Mesodermal cell (in vitro differentiated cells): Measurements from ENCODE around the gene NEGR1.

Source experiments
- H3K27ac ChIP-seq: 2 replicates; pipeline ENCODE4 v1.7.0; 2013; ENCODE audit warnings: mild to moderate bottlenecking, low read depth, low read length, moderate library complexity; ENCODE audit not compliant: severe bottlenecking
- H3K36me3 ChIP-seq: 2 replicates; pipeline ENCODE4 v1.7.1; 2013; ENCODE audit warnings: mild to moderate bottlenecking, low read length, moderate library complexity; ENCODE audit not compliant: control insufficient read depth, insufficient read depth
- H3K4me1 ChIP-seq: one replicate; pipeline ENCODE4 v1.7.1; 2013; ENCODE audit warnings: mild to moderate bottlenecking, low read length; ENCODE audit not compliant: insufficient read depth, control insufficient read depth, poor library complexity, severe bottlenecking
- H3K4me3 ChIP-seq: 2 replicates; pipeline ENCODE4 v1.7.0; 2013; ENCODE audit warnings: low read length, control low read depth, mild to moderate bottlenecking; ENCODE audit not compliant: insufficient read depth, poor library complexity, severe bottlenecking; ENCODE audit errors: extremely low read depth
- H3K9me3 ChIP-seq: 2 replicates; pipeline ENCODE4 v1.7.1; 2013; ENCODE audit warnings: mild to moderate bottlenecking, low read length, moderate library complexity; ENCODE audit not compliant: control insufficient read depth
- WGBS, 2 experiments: methylation state at CpG; one replicate each; pipeline ENCODE4 v1.1.5; 2013; ENCODE audit warnings: missing lambda C conversion rate in 2 of 2; ENCODE audit not compliant: insufficient coverage in 2 of 2; 5-methylcytosine and 5-hydroxymethylcytosine counted together

Gene NEGR1

GRCh38 chr1:71414179-71414578 lies 868.2 kb downstream of the NEGR1 start:
- Histone ChIP-seq H3K27ac (no peak overlapping the region), H3K4me1 (no peaks in the 10 kb centered on the region), H3K4me3 (no peak overlapping the region), H3K9me3 (no peaks in the 10 kb centered on the region), H3K36me3 (no peaks in the 10 kb centered on the region)
- no CpG with 5 or more reads among the region's 2 CpGs for WGBS, 2 experiments

- no peaks in the 10 kb centered on the region for H3K9me3 ChIP-seq
- H3K36me3 ChIP-seq, result no peaks in the 10 kb centered on the region
Measured at GRCh38 chr1:71413441-71414175, 868.7 kb downstream of the NEGR1 start.

GRCh38 chr1:71400050-71400449 lies 882.3 kb downstream of the NEGR1 start:
- no peak overlapping the region for H3K27ac ChIP-seq
- H3K36me3 ChIP-seq, result no peaks in the 10 kb centered on the region
- H3K4me1 ChIP-seq, result no peaks in the 10 kb centered on the region
- no peak overlapping the region for H3K4me3 ChIP-seq
- no peaks in the 10 kb centered on the region for H3K9me3 ChIP-seq

More at GRCh38 chr1:71413441-71414175, 868.7 kb downstream of the NEGR1 start:
- Histone ChIP-seq H3K4me1 (no peaks in the 10 kb centered on the region), H3K4me3 (no peak overlapping the region), H3K27ac (no peak overlapping the region)
- 71% methylated on average over 1 of the region's 3 CpGs; no CpG with 5 or more reads in 1 of the 2 experiments for WGBS, 2 experiments

- Histone ChIP-seq H3K4me1 (no peaks in the 10 kb centered on the region), H3K4me3 (no peak overlapping the region), H3K36me3 (no peaks in the 10 kb centered on the region), H3K9me3 (no peaks in the 10 kb centered on the region), H3K27ac (no peak overlapping the region)
- WGBS, 2 experiments, result no CpG with 5 or more reads among the region's 2 CpGs
Measured at GRCh38 chr1:71399594-71399993, 882.7 kb downstream of the NEGR1 start.

GRCh38 chr1:71393301-71393700 lies 889.0 kb downstream of the NEGR1 start:
- Histone ChIP-seq H3K4me1 (no peaks in the 10 kb centered on the region), H3K36me3 (no peaks in the 10 kb centered on the region), H3K27ac (no peak overlapping the region), H3K4me3 (no peak overlapping the region), H3K9me3 (peaks cover 3% of the 10 kb centered on the region)

GRCh38 chr1:71390518-71390917 lies 891.8 kb downstream of the NEGR1 start:
- no peaks in the 10 kb centered on the region for H3K4me1 ChIP-seq
- H3K9me3 ChIP-seq, result peaks cover 3% of the 10 kb centered on the region
- H3K4me3 ChIP-seq, result no peak overlapping the region
- no peaks in the 10 kb centered on the region for H3K36me3 ChIP-seq
- no peak overlapping the region for H3K27ac ChIP-seq
- WGBS, 2 experiments, result 100% methylated on average over 1 of the region's 2 CpGs; no CpG with 5 or more reads in 1 of the 2 experiments

GRCh38 chr1:71377886-71378285 lies 904.5 kb downstream of the NEGR1 start:
- Histone ChIP-seq H3K9me3 (no peaks in the 10 kb centered on the region), H3K27ac (no peak overlapping the region), H3K4me1 (no peaks in the 10 kb centered on the region), H3K4me3 (no peak overlapping the region), H3K36me3 (no peaks in the 10 kb centered on the region)
- 88% methylated on average over 1 of the region's 3 CpGs; no CpG with 5 or more reads in 1 of the 2 experiments for WGBS, 2 experiments

- Histone ChIP-seq H3K4me3 (no peak overlapping the region), H3K27ac (no peak overlapping the region), H3K36me3 (no peaks in the 10 kb centered on the region), H3K4me1 (no peaks in the 10 kb centered on the region), H3K9me3 (no peaks in the 10 kb centered on the region)
- WGBS, 2 experiments, result 100% methylated on average over 2 of the region's 2 CpGs; no CpG with 5 or more reads in 1 of the 2 experiments
Measured at GRCh38 chr1:71372496-71372895, 909.8 kb downstream of the NEGR1 start.

- WGBS, 2 experiments, result no CpG with 5 or more reads among the region's 1 CpG
- Histone ChIP-seq H3K4me1 (no peaks in the 10 kb centered on the region), H3K27ac (no peak overlapping the region), H3K4me3 (no peak overlapping the region), H3K9me3 (no peaks in the 10 kb centered on the region), H3K36me3 (no peaks in the 10 kb centered on the region)
Measured at GRCh38 chr1:71371581-71371980, 910.8 kb downstream of the NEGR1 start.

GRCh38 chr1:71364236-71364635 lies 918.1 kb downstream of the NEGR1 start:
- Histone ChIP-seq H3K36me3 (no peaks in the 10 kb centered on the region), H3K9me3 (no peaks in the 10 kb centered on the region), H3K27ac (no peak overlapping the region), H3K4me1 (no peaks in the 10 kb centered on the region), H3K4me3 (no peak overlapping the region)
- 100% methylated on average over 2 of the region's 2 CpGs; no CpG with 5 or more reads in 1 of the 2 experiments for WGBS, 2 experiments

GRCh38 chr1:71362691-71363090 lies 919.6 kb downstream of the NEGR1 start:
- no peak overlapping the region for H3K4me3 ChIP-seq
- no peak overlapping the region for H3K27ac ChIP-seq
- no peaks in the 10 kb centered on the region for H3K4me1 ChIP-seq
- H3K36me3 ChIP-seq, result no peaks in the 10 kb centered on the region
- no CpG with 5 or more reads among the region's 2 CpGs for WGBS, 2 experiments
- no peaks in the 10 kb centered on the region for H3K9me3 ChIP-seq
